Stimulated activated CD8-positive, alpha-beta memory T cell treated with anti-CD3 and anti-CD28 coated beads, Interleukin-15, amount 100 ng/mL, for 48 hours (primary cell): ENCODE measurements around the gene MCHR1.
"Not testable (repeated sequence)": the region's sequence is repeated elsewhere in the genome, so short reads cannot be mapped to it uniquely, and the experiment has no call there.

Experiments used
- DNase-seq, 2 donors: peaks; one replicate each; pipeline ENCODE4 v3.0.0-alpha.2; 2020; ENCODE audit warnings: low read depth in 2 of 2

The MCHR1 gene

GRCh38 chr22:40691532-40691931, 12.2 kb downstream of the MCHR1 start:
- DNase-seq, result no peak

- no peak for DNase-seq
These were observed 15.1 kb downstream of the MCHR1 start for GRCh38 chr22:40694411-40694810.

GRCh38 chr22:40701274-40701673, 22.0 kb downstream of the MCHR1 start:
- DNase-seq, result no peak

GRCh38 chr22:40703174-40703573, 23.9 kb downstream of the MCHR1 start:
- DNase-seq, result no peak

- DNase-seq, result no peak
These were observed 24.5 kb downstream of the MCHR1 start for GRCh38 chr22:40703736-40704135.

GRCh38 chr22:40705918-40706682, 26.8 kb downstream of the MCHR1 start:
- DNase-seq, result no peak

GRCh38 chr22:40707154-40707553, 27.9 kb downstream of the MCHR1 start:
- DNase-seq, result no peak

GRCh38 chr22:40708177-40708576, 28.9 kb downstream of the MCHR1 start:
- no peak for DNase-seq

- DNase-seq, result no peak
These were observed 30.6 kb downstream of the MCHR1 start for GRCh38 chr22:40709752-40710413.

- no peak for DNase-seq
These were observed 33.0 kb downstream of the MCHR1 start for GRCh38 chr22:40712311-40712710.

GRCh38 chr22:40714499-40715337, 35.4 kb downstream of the MCHR1 start:
- no peak for DNase-seq

- DNase-seq, result no peak
These were observed 36.8 kb downstream of the MCHR1 start for GRCh38 chr22:40716116-40716515.

GRCh38 chr22:40717657-40718056, 38.4 kb downstream of the MCHR1 start:
- DNase-seq, result not testable (repeated sequence)

GRCh38 chr22:40718250-40719204, 39.2 kb downstream of the MCHR1 start:
- no peak for DNase-seq

- no peak for DNase-seq
These were observed 40.3 kb downstream of the MCHR1 start for GRCh38 chr22:40719599-40719998.

GRCh38 chr22:40720156-40720537, 40.9 kb downstream of the MCHR1 start:
- not testable (repeated sequence) for DNase-seq

- no peak for DNase-seq
These were observed 41.4 kb downstream of the MCHR1 start for GRCh38 chr22:40720538-40721256.

- no peak for DNase-seq
These were observed 42.0 kb downstream of the MCHR1 start for GRCh38 chr22:40721266-40721665.

- no peak for DNase-seq
These were observed 44.2 kb downstream of the MCHR1 start for GRCh38 chr22:40723396-40723933.

GRCh38 chr22:40726514-40726913, 47.2 kb downstream of the MCHR1 start:
- DNase-seq, result no peak
